Esophagus mucosa (tissue), 1 donor: Measurements from ENCODE around the gene SH3BP4. TPM values are rescaled to one million over a fixed set of nuclear protein-coding genes. Genes with fewer than 3 reads are reported as not detected.

ENCODE experiments used
- ATAC-seq: fragments of 200-7000 bp; cut with Tn5 transposase; one replicate; pipeline ENCODE4 v1.9.1; 2020
- total RNA-seq: library from RNA; stranded (reverse); gene quantifications from one replicate; pipeline ENCODE4 v1.2.4, GENCODE V29; 2023
- donor health status: DM: yes; HTN: yes; CAD: no.

SH3BP4 gene
- total RNA-seq, 1 donor from 2014 or later = 10.7 TPM

GRCh38 chr2:235024191-235024860 lies 72.5 kb downstream of the SH3BP4 start:
- ATAC-seq = no peak

- no peak for ATAC-seq
Observed at GRCh38 chr2:235024931-235025773, 73.3 kb downstream of the SH3BP4 start.

- ATAC-seq = peak; percentile 86
Observed at GRCh38 chr2:235025800-235026536, 74.2 kb downstream of the SH3BP4 start.

- peak; percentile 94 for ATAC-seq
Observed at GRCh38 chr2:235026649-235027557, 75.1 kb downstream of the SH3BP4 start.

- ATAC-seq = peak; percentile 60
Observed at GRCh38 chr2:235027558-235028214, 75.9 kb downstream of the SH3BP4 start.

GRCh38 chr2:235028646-235029045 lies 76.8 kb downstream of the SH3BP4 start:
- ATAC-seq = no peak

- ATAC-seq = no peak
Observed at GRCh38 chr2:235029054-235029453, 77.2 kb downstream of the SH3BP4 start.

- ATAC-seq = no peak
Observed at GRCh38 chr2:235030126-235030525, 78.3 kb downstream of the SH3BP4 start.

GRCh38 chr2:235030936-235031335 lies 79.1 kb downstream of the SH3BP4 start:
- ATAC-seq = no peak

- ATAC-seq = no peak
Observed at GRCh38 chr2:235031686-235032373, 80.0 kb downstream of the SH3BP4 start.

GRCh38 chr2:235032466-235032865 lies 80.6 kb downstream of the SH3BP4 start:
- ATAC-seq = no peak

GRCh38 chr2:235032949-235033348 lies 81.1 kb downstream of the SH3BP4 start:
- ATAC-seq = no peak

GRCh38 chr2:235034265-235035118 lies 82.7 kb downstream of the SH3BP4 start:
- ATAC-seq = no peak

- no peak for ATAC-seq
Observed at GRCh38 chr2:235037604-235038166, 85.9 kb downstream of the SH3BP4 start.

GRCh38 chr2:235041221-235041917 lies 89.6 kb downstream of the SH3BP4 start:
- ATAC-seq = no peak

- no peak for ATAC-seq
Observed at GRCh38 chr2:235041918-235042575, 90.2 kb downstream of the SH3BP4 start.

GRCh38 chr2:235042576-235043515 lies 91.0 kb downstream of the SH3BP4 start:
- ATAC-seq = no peak
